Activated CD4-positive, alpha-beta T cell treated with anti-CD3 and anti-CD28 coated beads, Interleukin-2, amount 50 U/mL, for 16 hours (primary cell): ENCODE data around the gene PDLIM3.
A peak's percentile ranks its signal among the peaks of the same experiment; 100 is the strongest.
"Not testable (repeated sequence)": the region's sequence is repeated elsewhere in the genome, so short reads cannot be mapped to it uniquely, and the experiment has no call there.

Experiments used
- DNase-seq: peaks from one replicate; pipeline ENCODE4 v3.0.0-alpha.2; 2020

Gene PDLIM3, protein sequence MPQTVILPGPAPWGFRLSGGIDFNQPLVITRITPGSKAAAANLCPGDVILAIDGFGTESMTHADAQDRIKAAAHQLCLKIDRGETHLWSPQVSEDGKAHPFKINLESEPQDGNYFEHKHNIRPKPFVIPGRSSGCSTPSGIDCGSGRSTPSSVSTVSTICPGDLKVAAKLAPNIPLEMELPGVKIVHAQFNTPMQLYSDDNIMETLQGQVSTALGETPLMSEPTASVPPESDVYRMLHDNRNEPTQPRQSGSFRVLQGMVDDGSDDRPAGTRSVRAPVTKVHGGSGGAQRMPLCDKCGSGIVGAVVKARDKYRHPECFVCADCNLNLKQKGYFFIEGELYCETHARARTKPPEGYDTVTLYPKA

DNA sequence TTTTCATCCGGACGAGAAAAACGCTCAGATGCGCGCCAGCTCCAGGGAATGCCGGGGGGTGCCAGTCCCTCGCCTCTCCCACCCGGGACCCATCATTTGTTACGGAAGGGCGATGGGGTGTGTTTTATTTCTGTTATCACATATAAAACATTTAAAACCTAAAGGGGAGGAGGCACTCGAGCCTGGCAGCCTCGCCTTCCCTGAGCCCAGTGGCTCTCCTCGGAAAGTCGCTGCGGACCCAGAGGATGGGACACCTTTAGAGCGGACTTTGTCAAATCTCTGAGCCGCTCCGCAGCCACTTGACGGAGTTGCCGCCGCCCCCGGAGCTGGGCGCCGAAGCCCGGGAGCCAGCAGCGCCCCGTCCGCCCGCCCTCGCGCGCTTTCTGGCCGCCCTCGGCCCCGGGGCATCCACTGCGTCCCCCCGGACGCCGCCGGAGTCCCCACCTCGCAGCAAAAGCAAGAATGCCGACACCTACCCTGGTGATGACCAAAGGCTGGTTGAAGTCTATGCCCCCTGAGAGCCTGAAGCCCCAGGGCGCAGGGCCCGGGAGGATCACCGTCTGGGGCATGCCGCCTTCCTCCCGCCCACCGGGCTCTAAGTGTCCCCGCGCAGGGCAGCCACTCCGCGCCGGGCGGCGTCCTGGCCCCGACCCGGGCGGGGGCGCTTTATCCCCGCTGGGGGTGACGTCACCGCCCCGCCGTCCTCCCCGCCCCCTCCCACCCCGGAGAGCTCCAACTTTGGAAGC, at the start of gene PDLIM3:
TSS of gene PDLIM3 (minus strand) at position 642 of the 746 bp plus-strand sequence. CDS start at position 569, 73 bp downstream.
- DNase-seq = no peak

- no peak for DNase-seq
Measured at GRCh38 chr4:185583813-185584212, 48.5 kb upstream of the PDLIM3 start.

DNA sequence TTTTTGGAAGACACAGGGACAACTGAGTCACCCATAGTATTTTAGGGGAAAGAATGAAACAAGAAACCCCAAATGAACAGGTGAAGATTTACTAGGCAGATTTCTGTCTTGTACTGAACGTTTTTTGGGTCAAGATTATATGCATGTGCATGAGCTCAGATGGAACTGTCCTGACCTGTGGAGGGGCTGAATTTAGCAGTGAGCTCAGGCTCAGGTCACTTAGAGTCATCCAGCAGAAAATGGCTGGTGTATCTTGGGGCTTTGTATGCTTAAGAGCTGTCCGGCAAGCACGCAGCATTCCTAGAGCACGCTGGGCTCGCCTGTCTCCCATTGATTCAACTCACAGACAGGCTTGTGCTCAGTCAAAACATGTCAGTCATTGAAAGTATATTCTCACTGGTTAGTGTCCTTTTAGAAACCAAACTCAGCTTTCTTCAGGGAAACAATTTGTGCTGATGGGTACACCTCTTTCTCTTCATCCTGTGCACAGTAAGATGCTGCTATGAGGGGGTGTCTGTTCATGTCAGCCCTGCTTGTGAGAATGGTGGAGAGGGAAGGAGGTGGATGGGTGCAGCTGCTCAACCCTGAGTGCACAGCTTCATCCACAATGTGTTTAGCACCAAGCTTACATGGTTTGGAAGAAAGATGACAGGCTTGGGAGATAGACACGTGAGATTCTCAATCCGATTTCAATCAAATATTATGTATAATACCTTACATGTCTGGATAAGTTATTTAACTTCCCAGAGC, 47.5 kb upstream of the PDLIM3 start:
- DNase-seq = no peak

- DNase-seq = no peak
Measured at GRCh38 chr4:185580699-185581098, 45.4 kb upstream of the PDLIM3 start.

DNA sequence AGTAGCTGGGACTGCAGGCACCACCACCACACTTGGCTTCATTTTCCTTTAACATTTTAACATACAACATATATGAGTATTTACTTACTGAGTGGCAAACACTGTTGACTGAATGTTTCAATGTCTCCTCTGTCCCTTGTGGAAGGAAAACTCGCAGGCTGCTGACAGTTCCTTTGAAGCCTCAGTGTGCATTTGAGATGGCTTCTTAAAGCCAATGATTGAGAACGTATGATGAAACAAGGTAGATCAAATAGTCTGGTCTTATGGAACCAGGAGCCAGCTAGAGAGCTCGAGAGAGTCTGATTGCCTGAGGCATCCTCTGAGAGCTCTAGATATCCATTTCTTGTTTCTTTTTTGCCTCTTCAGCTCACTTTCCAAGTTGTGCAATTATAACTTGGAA, 43.0 kb upstream of the PDLIM3 start:
- no peak for DNase-seq

DNA sequence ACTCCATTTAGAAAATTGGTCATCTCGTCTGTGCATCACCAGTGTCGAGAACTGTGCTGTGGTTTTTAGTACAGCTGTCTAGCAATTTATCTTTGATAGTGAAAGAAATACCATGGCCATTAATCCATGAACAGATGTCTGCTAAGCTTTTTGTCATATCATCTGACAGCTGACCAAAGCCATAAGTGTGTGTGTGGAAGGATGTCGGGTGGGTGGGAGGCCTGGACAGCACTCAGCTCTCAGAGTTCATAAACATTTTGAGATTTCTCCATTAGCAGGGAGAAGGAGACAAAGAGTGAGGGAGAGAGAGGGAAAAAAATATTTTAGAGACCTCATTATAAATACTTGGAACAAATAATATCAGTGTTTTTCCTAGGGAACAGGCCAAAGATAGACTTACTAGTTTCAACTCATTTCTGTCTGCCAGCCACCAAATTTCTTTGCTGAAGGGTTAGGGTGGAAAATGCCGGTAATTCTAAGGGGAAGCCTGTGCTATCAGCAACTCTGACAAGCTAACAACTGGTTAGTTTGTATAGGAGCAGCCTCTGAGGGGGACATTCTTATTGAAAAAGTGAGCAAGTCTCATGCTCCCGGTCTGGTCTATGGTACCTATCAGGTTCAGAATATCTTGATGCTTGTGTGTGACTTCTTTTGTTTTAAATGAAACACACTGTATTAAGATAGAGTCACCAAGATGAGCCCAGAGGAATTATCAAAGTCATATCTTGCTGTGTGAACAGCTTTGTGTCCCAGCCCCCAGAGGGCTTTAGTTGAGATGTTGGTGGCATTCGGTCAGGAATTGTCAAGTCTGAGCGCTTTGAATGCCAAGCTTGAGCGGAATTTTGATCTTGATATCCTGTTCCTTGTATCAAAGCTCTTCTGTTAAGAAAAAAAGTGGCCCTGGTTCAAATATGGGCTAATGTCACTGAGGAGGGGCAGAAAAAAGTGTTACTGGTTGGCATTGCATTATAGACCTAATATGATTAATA, 41.9 kb upstream of the PDLIM3 start:
- DNase-seq = no peak

GRCh38 chr4:185576314-185576961, 41.1 kb upstream of the PDLIM3 start:
- no peak for DNase-seq

DNA sequence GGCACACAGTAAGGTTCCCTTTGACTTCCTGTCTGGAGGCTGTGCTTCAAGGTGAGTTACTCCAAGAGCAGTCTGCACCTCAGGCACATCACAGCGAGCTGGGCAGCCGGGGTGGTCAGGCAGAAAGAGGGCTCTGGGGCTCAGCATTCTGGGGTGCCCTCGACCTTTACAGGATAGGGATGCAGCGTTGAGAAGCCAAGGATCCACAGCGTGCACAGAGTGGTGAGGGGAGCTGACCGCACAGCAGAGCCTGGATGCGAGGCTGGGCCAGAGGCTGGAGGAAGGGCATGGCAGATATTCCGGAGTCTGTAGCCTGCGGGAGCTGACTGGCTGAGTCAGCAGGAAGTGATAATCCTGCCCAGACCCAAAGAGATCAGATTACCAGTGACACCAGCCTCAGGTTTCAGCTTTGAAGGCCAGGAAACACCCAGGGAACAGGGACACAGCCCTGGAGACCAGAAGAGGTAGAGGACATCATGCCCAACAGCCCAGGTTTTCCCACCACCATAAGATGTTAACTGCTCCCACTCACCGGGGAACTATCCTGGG, 38.4 kb upstream of the PDLIM3 start:
- DNase-seq = no peak

DNA sequence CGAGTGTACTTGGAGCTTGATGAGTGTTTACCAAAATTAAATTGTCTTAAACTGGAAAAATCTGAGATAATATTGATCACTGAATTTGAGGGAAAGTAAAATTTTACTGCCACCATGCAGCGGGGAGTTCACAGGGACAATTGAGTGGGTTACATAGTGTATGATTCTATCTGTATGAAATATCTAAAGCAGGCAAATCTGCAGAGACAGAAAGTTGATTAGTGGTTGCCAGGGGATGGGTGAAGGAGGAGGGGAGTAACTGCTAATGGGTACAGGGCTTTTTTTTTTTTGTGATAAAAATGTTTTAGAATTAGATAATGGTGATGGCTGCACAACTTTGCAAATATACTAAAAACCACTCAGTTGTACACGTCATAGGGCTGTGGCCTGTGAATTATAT, 35.4 kb upstream of the PDLIM3 start:
- no peak for DNase-seq

DNA sequence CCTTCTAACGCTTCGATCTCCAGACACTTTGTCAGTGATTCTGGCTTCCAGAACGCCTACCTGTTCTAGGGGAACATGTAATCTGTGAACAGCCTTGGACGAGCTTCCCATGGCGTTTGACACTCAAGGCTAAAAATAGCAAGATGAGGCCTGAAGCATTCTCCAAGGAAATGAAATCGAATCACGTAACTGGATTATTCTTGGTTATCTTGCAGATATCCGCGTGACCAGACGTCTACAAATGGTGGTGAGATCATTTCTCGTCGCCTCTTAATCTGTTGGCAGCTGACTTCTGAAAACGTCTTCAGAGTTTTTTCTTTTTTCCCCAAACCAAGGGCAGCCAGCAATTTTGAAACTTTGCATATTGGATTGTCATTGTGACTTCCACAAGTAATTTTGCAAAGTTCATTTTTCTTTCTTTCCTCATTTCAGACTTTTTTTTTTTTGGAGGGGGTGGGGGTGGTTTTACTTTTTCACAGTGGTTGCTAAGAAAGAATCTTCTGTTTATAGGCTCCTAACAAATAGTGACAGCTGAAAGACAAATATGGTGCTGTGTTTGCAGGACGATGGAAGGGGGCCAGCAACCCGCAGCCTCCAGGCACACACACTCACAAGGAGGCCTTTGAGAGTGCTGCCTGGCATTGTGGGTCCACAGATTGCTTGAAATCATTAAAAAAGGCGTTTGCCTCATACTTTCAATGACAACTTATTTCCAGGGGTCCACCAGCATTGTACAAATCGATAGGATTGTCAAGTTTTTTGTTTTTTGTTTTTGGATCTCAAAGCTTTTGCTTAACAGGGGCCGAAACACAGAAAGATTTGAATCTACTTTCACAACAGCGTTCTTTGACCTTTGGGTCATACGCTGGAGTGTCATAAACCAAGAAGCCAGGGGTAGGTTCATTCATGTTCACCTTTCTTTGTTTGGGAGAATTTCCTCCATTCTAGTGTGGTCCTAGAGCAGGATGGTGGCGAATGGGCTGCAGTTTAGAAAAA, 32.4 kb upstream of the PDLIM3 start:
- DNase-seq = no peak

DNA sequence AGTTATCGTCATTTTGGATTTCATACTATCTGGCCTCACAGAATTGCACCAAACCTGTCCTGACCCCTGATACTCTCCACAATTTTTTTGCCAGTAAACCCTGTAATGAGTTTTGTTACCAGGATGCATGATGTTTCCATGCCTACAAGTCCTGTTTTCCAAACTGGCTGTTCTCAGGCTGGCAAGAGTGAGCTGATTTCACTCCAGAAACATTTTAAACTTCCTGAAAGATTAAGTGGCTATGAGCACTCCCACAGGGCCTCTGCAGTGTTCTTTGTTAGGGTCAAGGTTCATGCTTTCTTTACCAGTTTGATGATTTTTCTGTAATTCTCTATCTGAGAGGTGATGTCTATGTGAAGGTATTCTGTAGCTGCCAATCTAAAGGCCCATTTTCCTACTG, 31.7 kb upstream of the PDLIM3 start:
- no peak for DNase-seq

DNA sequence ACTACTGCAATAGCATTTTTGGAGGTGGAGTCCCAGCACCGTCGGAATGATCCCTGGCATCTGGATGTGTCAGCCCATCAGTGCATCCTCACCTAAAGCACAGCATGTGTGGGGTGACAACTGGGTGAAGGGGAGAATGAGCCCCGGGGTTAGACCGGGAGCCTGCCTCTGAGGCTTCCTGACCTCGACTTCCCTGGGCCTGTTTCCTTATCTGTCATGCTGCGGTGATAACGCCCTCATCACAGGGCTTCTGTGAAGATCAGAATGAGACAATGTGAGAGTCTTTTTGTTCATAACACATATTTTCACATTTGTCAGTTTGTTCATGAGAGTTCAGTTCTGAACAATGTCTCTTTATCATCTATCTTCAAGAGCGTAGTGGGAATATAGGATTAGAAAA, 31.1 kb upstream of the PDLIM3 start:
- peak; percentile 58 for DNase-seq

- no peak for DNase-seq
Measured at GRCh38 chr4:185565696-185566095, 30.4 kb upstream of the PDLIM3 start.

GRCh38 chr4:185564349-185564748, 29.0 kb upstream of the PDLIM3 start:
- DNase-seq = no peak

DNA sequence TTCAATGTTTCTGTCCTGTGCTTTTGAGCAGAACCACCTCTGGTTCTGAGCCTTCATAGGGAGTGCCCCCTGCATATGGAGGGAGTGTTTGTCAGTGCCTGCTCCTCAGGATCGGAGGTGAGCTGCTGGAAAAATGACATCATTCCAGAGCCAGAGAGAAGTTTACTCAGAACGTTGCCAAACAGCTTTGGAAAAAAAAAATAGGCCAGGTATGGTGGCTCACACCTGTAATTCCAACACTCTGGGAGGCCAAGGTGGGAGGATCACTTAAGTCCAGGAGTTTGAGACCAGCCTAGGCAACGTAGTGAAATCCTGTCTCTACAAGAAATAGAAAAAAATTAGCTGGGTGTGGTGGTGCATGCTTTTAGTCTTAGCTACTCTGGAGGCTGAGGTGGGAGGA, 27.2 kb upstream of the PDLIM3 start:
- no peak for DNase-seq

- DNase-seq = no peak
Measured at GRCh38 chr4:185560316-185560715, 25.0 kb upstream of the PDLIM3 start.

GRCh38 chr4:185559915-185560281, 24.6 kb upstream of the PDLIM3 start:
- DNase-seq = no peak

DNA sequence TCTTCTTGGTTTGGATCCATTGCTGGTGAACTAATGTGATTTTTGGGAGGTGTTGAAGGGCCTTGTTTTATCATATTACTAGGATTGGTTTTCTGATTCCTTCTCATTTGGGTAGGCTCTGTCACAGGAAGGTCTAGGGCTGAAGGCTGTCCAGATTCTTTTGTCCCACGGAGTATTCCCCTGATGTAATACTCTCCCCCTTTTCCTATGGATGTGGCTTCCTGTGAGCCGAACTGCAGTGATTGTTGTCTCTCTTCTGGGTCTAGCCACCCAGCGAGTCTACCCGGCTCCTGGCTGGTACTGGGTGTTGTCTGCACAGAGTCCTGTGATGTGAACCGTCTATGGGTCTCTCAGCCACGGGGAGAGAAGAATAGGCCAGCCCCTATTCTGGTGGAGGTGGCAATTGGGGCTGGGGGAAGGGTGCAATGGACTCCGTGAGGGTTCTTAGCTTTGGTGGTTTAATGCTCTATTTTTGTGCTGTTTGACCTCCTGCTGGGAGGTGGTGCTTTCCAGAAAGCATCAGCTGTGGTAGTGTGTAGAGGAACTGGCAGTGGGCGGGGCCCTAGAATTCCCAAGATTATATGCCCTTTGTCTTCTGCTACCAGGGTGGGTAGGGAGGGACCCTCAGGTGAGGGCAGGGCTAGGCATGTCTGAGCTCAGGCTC, 24.1 kb upstream of the PDLIM3 start:
- not testable (repeated sequence) for DNase-seq

DNA sequence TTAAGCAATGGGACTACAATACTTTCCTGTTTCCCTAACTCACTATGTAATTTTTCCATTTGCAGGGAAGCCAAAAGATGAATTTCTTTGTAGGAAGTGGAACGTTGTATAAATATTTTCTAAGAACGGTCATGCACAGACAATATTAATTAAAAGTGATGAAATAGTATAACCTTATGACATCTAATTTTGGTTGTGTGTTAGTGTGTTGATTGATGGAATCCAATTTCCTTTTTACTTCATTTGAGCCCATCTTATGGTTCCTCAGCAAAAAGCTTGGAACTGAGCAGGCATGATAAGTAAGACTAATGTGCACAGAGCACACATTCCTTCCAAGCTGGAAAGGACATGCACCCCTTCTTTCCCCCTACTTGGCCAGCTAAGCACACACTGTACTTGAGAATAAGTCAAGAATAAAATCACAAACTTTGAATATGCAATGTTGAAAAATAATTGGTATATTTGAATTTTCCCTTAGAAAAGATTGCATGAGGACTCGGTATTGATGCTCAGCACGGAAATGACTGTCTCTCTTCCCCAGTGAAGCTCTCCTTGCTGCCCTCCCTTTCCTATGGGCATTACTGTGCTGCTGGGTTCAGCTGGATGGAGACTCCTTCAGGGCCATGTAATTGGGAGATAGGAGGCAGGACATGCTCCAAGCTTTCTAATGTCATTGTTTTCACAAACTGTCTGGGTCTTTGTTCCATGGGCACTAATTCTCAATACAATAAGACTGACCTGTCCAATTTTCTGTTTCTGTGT, 19.2 kb upstream of the PDLIM3 start:
- no peak for DNase-seq
